Activated T-cell treated with anti-CD3 and anti-CD28 coated beads, Interleukin-2, amount 50 U/mL, for 4 hours (primary cell): ENCODE results near the gene PNMT. TPM values are rescaled to one million over a fixed set of nuclear protein-coding genes. Genes with fewer than 3 reads are reported as not detected.
A peak's percentile ranks its signal among the peaks of the same experiment; 100 is the strongest.

Experiments used
- ATAC-seq, 2 donors: fragments of 200-7000 bp; cut with Tn5 transposase; one replicate each; pipeline ENCODE4 v1.10.0; 2021
- DNase-seq: peaks from one replicate; pipeline ENCODE4 v3.0.0-alpha.2; 2020
- H3K27me3 Mint-ChIP-seq: one replicate; pipeline ENCODE4 v1.8.0; 2021; ENCODE audit warnings: low read depth, mixed read lengths
- H3K36me3 Mint-ChIP-seq: one replicate; pipeline ENCODE4 v1.8.0; 2022; ENCODE audit warnings: mixed read lengths; ENCODE audit not compliant: insufficient read depth
- H3K4me1 Mint-ChIP-seq: one replicate; pipeline ENCODE4 v1.8.0; 2021; ENCODE audit warnings: low read depth, mixed read lengths
- H3K4me3 Mint-ChIP-seq: one replicate; pipeline ENCODE4 v1.8.0; 2021; ENCODE audit warnings: mild to moderate bottlenecking, moderate library complexity, mixed read lengths
- H3K9me3 Mint-ChIP-seq: one replicate; pipeline ENCODE4 v1.8.0; 2021; ENCODE audit warnings: mixed read lengths
- total RNA-seq, 3 donors: library from RNA; stranded (reverse); gene quantifications; one replicate each; pipeline ENCODE4 v1.2.1, GENCODE V29; 2021

PNMT gene
- total RNA-seq, 3 donors from 2014 or later, result not detected

- DNase-seq (no peak), ATAC-seq (no peak)
- Mint-ChIP-seq H3K36me3 (no peaks in the 10 kb centered on the region), H3K4me1 (peaks cover 9% of the 10 kb centered on the region), H3K9me3 (no peaks in the 10 kb centered on the region), H3K4me3 (no peak overlapping the region), H3K27me3 (peaks cover 34% of the 10 kb centered on the region)
Measured at GRCh38 chr17:39628655-39629493, 39.4 kb upstream of the PNMT start.

GRCh38 chr17:39629494-39629880 lies 38.8 kb upstream of the PNMT start:
- no peak for ATAC-seq
- Mint-ChIP-seq H3K27me3 (peaks cover 34% of the 10 kb centered on the region), H3K4me3 (no peak overlapping the region), H3K36me3 (no peaks in the 10 kb centered on the region), H3K9me3 (no peaks in the 10 kb centered on the region), H3K4me1 (peaks cover 13% of the 10 kb centered on the region)
- no peak for DNase-seq

- Mint-ChIP-seq H3K36me3 (no peaks in the 10 kb centered on the region), H3K27me3 (peaks cover 34% of the 10 kb centered on the region), H3K9me3 (no peaks in the 10 kb centered on the region), H3K4me1 (peaks cover 13% of the 10 kb centered on the region), H3K4me3 (no peak overlapping the region)
- DNase-seq, result no peak
- ATAC-seq, result no peak
Measured at GRCh38 chr17:39629898-39630297, 38.4 kb upstream of the PNMT start.

GRCh38 chr17:39631403-39631802 lies 36.9 kb upstream of the PNMT start:
- Mint-ChIP-seq H3K4me3 (no peak overlapping the region), H3K27me3 (peaks cover 19% of the 10 kb centered on the region), H3K9me3 (no peaks in the 10 kb centered on the region), H3K4me1 (peaks cover 11% of the 10 kb centered on the region), H3K36me3 (no peaks in the 10 kb centered on the region)
- ATAC-seq (no peak), DNase-seq (no peak)

- ATAC-seq (no peak), DNase-seq (no peak)
- Mint-ChIP-seq H3K9me3 (no peaks in the 10 kb centered on the region), H3K36me3 (no peaks in the 10 kb centered on the region), H3K27me3 (peaks cover 15% of the 10 kb centered on the region), H3K4me3 (no peak overlapping the region), H3K4me1 (peaks cover 10% of the 10 kb centered on the region)
Measured at GRCh38 chr17:39632153-39632941, 35.9 kb upstream of the PNMT start.

GRCh38 chr17:39633570-39634183 lies 34.6 kb upstream of the PNMT start:
- H3K36me3 Mint-ChIP-seq, result peaks cover 2% of the 10 kb centered on the region
- no peak overlapping the region for H3K4me3 Mint-ChIP-seq
- peaks cover 23% of the 10 kb centered on the region for H3K4me1 Mint-ChIP-seq
- ATAC-seq, result no peak
- no peaks in the 10 kb centered on the region for H3K9me3 Mint-ChIP-seq
- peaks cover 5% of the 10 kb centered on the region for H3K27me3 Mint-ChIP-seq
- no peak for DNase-seq

GRCh38 chr17:39634384-39634871 lies 33.8 kb upstream of the PNMT start:
- Mint-ChIP-seq H3K4me1 (peaks cover 30% of the 10 kb centered on the region), H3K9me3 (no peaks in the 10 kb centered on the region), H3K36me3 (peaks cover 2% of the 10 kb centered on the region), H3K4me3 (no peak overlapping the region), H3K27me3 (peaks cover 2% of the 10 kb centered on the region)
- no peak for DNase-seq
- no peak for ATAC-seq

- ATAC-seq, result no peak
- Mint-ChIP-seq H3K9me3 (no peaks in the 10 kb centered on the region), H3K36me3 (peaks cover 2% of the 10 kb centered on the region), H3K4me3 (peak overlapping the region; percentile 96), H3K4me1 (peaks cover 40% of the 10 kb centered on the region), H3K27me3 (peaks cover 1% of the 10 kb centered on the region)
- DNase-seq, result no peak
Measured at GRCh38 chr17:39635614-39636176, 32.6 kb upstream of the PNMT start.

GRCh38 chr17:39636587-39636926 lies 31.7 kb upstream of the PNMT start:
- DNase-seq (no peak), ATAC-seq (peak in 1 of 2 donors; percentile 1)
- Mint-ChIP-seq H3K9me3 (no peaks in the 10 kb centered on the region), H3K27me3 (no peaks in the 10 kb centered on the region), H3K4me1 (peaks cover 47% of the 10 kb centered on the region), H3K36me3 (peaks cover 2% of the 10 kb centered on the region), H3K4me3 (peak overlapping the region; percentile 96)

- Mint-ChIP-seq H3K36me3 (peaks cover 2% of the 10 kb centered on the region), H3K4me3 (peak within 1 kb of the TSS; percentile 96), H3K4me1 (peaks cover 52% of the 10 kb centered on the region), H3K27me3 (no peaks in the 10 kb centered on the region), H3K9me3 (no peaks in the 10 kb centered on the region)
- DNase-seq, result peak; percentile 85
- ATAC-seq, result peak; percentile 92 to 93
Measured at GRCh38 chr17:39636927-39637736, 31.1 kb upstream of the PNMT start, which contains the start of gene STARD3. Gene STARD3 (plus strand): TSS chr17:39637144. CDS start chr17:39653532, 16,388 bp downstream.

GRCh38 chr17:39638317-39638716 lies 29.9 kb upstream of the PNMT start:
- H3K27me3 Mint-ChIP-seq, result no peaks in the 10 kb centered on the region
- H3K4me3 Mint-ChIP-seq, result peak overlapping the region; percentile 96
- H3K4me1 Mint-ChIP-seq, result peaks cover 62% of the 10 kb centered on the region
- ATAC-seq (no peak), DNase-seq (no peak)
- no peaks in the 10 kb centered on the region for H3K9me3 Mint-ChIP-seq
- peaks cover 2% of the 10 kb centered on the region for H3K36me3 Mint-ChIP-seq

GRCh38 chr17:39639043-39639442 lies 29.2 kb upstream of the PNMT start:
- Mint-ChIP-seq H3K27me3 (no peaks in the 10 kb centered on the region), H3K9me3 (no peaks in the 10 kb centered on the region), H3K36me3 (peaks cover 2% of the 10 kb centered on the region), H3K4me1 (peaks cover 69% of the 10 kb centered on the region), H3K4me3 (no peak overlapping the region)
- no peak for ATAC-seq
- no peak for DNase-seq

- Mint-ChIP-seq H3K9me3 (no peaks in the 10 kb centered on the region), H3K27me3 (no peaks in the 10 kb centered on the region), H3K4me1 (peaks cover 68% of the 10 kb centered on the region), H3K36me3 (peaks cover 2% of the 10 kb centered on the region), H3K4me3 (peak overlapping the region; percentile 55)
- no peak for DNase-seq
- no peak for ATAC-seq
Measured at GRCh38 chr17:39639566-39640458, 28.4 kb upstream of the PNMT start.
